Dedifferentiated amniotic fluid mesenchymal stem cell (primary cell): ENCODE results near the gene GDF11.
"Not testable (repeated sequence)": the region's sequence is repeated elsewhere in the genome, so short reads cannot be mapped to it uniquely, and the experiment has no call there.

Experiments
- DNase-seq: peaks from one replicate; pipeline ENCODE4 v3.0.0-alpha.2; 2016; ENCODE audit errors: extremely low spot score

GDF11 gene

DNA sequence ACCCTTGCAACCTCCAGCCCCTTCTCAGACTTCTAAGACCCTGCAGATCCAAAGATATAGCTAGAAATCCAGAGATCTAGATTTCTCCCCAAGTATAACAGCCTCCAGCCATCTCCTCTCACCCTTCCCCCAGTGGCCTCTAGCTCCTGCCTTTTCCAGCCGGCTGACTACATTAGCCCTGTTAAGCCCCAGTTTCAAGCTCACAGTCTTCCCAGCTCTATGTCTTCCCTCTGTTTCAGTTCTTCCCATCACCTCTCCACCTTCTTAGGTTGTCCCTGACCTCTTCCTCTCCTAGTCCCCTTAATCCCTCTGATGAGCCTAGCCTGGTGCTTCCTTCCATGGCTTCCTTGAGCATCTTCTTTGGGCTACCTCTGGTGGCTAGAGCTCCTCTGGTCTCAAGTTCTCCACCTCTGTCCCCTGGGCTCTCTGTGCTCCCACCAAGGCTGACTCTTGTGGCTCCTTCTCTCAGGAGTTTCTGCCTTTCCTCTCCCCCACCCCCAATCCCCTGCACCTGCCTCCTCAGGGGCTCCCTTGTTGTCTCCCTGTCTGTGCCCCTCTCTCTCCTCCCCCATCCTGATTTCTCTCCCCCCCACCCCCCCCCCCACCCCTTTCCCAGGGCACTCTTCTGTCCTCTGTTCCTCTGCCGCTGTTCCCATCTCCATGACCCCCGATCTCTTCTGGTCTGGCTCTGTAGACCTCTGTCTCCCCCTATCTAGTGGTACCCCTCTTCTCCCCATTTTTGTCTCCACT lies 816 bp upstream of the GDF11 start:
- no peak for DNase-seq

DNA sequence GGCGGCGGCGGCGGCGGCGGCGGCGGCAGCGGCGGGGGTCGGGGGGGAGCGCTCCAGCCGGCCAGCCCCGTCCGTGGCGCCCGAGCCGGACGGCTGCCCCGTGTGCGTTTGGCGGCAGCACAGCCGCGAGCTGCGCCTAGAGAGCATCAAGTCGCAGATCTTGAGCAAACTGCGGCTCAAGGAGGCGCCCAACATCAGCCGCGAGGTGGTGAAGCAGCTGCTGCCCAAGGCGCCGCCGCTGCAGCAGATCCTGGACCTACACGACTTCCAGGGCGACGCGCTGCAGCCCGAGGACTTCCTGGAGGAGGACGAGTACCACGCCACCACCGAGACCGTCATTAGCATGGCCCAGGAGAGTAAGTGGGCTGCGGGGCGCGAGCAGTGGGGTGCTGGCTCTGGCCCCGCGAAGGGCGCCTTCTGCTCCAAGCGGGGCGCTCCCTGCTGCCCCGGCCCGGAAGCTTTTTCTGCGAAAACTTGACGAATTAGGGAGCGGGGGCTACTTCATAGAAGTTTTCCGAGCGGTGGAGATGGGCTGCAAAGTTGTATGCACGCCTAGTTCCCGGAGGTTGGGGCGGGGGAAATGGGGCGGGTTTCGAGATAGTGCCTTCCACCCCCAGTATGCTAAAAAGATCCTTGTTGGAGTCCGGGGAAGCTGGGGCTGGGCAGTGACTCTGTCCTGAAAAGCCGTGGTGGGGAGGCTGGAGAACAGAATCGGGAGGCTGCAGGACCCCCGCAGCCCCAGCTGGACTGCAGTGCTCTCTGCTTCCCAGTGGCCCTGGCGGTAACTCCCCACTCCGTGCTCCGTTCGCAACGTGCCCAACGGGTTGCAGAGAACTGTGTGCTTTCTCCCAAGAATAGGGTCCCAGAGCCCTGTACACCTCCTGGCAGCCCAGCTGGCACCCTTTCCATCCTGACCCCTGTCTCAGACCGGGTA lies 751 bp downstream of the GDF11 start:
- DNase-seq = peak; percentile 51

DNA sequence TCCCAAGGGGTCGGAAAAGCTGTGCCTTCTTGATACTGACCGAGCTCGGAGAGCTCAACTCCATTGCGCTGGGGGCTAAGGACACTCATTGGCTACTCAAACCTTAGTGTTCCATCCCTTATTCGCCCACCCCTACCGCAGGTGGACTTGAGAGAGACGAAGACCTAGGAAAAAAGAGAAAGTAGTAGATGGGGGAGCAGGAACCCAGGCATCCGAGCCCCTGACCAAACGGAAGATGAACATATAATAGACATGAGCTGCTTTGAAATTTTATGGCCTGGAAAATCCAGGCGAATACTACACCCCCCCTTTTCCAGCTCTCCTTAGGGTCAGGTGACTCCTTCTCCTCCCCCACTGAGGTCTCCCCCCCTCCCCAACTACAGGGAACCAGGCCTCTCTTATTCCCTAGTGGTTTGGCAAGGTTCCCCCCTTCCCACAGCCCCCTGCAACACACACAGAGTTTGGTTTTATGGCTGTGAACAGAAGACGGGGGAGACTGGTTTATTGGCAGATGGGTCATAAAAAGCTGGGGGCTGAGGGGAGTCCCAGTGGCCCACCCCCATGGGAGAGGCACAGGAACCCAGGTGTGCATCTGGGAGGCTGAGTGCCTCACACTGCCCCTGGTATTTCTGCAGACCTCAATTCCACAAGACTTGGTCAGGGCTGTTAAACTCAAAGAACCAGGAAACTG lies 1.6 kb downstream of the GDF11 start:
- no peak for DNase-seq

DNA sequence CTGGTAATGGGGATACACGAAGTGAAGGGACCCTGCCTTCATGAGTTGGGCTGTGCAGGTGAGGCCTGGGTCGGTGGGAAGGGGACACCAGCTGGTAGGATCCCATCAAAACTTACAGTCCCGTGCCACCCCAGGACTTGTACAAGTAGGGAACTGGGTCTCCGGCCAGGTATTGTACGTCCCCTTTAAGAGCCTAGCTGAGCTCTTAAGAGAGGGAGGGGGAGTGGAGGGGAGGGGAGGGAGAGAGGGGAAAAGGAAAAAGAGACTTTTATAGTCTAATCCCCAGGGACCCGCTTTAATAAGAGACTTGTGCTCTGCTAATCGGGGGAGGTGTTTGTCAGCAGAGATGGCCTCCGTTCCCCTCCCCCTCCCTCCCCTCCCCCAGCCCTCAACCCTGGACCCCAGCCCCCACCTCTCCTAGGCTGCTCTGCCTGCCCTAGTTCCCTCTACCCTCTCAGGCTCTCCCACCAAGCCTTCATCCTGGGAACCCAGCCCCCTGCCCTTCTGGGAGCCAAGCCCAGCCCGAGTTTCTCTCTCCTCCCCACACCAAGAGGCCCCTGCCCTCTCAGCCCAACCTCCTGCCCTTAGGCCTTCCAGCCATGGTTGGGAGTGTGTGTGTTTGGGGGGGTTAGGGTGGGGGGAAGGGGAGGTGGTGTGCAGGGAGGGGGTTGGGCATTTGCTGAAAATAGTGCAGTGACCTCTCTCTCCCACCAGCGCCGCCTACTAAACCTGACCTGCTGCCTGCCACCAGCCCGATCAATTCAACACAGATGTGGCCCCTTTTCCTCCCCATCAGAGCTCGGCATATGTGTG lies 2.6 kb downstream of the GDF11 start:
- DNase-seq = no peak

DNA sequence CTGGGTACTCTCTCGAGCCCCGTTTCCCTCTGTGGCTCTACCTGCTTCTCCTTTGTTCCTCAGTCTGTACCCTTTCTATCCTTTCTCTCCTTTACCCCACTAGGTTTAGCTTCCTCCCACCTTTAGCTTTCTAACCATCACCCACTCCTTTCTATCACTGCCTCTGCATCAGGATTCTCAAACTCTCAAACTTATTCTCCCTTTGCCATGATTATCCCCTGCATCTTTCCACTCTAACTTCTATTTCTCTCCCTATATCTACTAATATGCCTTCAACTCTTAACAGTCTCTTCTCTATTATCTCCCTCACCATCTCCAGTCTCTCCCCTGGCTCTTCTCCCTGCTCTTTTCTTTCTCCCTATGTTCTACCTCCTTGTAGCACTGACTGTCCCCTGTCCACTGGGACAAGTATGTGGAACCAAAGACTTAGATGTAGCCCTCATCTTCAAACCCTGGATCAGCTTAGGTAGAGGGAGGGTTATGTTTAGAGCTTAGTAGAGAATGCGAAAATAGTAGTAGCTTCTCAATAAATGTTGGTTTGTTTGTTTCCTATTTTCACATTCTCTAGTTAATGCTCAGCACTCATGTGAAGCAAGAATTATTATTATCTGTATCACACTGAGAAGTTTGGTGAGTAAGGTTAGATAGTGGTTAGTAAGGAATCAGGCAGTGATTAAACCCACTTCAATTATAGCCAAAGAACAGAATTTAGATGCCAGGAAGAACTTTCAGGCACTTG lies 3.4 kb downstream of the GDF11 start:
- DNase-seq = no peak

DNA sequence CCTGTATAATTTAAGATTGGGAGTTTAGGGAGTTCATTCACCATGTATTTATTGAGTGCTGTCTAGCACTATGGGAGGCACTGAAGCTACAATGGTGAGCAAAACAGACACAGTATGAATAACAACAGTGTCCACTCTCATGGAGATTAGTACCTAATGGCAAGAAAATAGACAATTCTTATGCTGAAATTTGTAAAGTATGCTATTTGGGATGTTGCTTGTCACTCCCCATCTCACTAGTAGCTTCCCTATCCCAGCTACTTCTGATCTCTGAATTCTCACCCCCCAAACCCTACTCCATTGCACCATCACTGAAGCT lies 4.0 kb downstream of the GDF11 start:
- no peak for DNase-seq

DNA sequence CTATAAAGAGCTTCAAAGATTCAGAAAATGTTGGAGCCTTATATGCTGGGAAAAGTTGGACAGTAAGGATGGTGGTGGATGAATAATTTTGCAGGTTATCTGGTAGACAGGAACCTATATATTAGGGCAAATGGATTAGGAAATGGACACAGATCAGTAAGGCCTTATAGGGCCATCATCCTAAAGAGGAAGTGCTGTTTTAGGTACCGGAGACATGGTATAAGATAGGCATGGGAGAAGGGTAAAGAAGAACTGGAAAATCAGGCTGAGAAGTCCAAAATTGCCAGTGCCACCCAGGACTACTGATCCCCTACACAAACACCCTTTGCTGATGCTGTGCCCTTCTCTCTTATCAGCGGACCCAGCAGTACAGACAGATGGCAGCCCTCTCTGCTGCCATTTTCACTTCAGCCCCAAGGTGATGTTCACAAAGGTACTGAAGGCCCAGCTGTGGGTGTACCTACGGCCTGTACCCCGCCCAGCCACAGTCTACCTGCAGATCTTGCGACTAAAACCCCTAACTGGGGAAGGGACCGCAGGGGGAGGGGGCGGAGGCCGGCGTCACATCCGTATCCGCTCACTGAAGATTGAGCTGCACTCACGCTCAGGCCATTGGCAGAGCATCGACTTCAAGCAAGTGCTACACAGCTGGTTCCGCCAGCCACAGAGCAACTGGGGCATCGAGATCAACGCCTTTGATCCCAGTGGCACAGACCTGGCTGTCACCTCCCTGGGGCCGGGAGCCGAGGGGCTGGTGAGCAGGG lies 5.5 kb downstream of the GDF11 start:
- DNase-seq = no peak

DNA sequence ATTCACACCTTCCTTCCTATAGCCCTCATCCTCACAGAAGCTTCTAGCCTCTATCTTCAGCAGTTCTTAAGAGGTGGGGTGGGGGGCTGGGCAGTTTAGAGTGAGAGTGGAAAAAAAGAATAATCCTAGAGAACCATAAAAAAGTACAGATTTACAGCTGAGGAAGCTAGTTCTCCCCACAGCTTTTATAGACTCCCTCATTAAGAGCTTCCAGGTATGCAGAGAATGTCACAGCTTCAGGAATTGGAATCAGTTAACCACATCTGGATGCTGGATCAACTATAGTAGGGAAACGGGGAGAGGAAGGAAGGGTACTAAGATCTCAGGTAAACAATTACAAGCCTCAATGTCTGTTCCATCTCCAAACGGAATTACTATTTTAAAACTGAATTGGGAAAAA lies 12.3 kb downstream of the GDF11 start:
- no peak for DNase-seq

DNA sequence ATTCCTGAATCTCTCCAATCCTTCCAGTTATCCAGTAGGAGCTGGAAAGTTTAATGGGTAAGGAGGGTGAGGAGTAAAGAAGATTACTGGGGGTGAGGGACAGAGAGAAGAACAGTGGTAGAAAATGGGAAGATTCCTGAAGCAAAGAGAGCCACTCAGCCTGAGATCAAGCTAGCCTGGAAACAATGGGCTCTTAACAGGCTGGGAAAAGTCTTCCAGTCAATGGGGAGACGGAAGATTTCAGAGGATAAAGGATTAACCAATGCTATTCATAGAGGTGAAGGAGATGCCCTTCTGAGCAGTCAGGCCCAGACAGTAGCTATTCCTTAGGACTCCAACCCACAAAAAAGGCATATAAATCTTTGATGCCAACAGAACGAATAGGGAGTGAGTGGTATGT lies 14.8 kb downstream of the GDF11 start:
- no peak for DNase-seq

DNA sequence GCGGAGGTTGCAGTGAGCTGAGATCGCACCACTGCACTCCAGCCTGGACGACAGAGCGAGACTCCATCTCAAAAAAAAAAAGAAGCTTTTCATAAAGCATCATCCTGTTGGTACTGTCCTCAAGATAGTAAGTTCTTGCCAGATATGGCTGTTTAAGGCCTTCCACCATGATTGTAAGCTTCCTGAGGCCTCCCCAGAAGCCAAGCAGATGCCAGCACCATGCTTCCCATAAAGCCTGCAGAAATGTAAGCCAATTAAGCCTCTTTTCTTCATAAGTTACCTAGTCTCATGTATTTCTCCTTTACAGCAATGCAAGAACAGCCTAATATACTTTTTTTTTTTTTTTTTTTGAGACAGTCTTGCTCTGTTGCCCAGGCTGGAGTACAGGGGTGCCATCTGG lies 15.7 kb downstream of the GDF11 start:
- not testable (repeated sequence) for DNase-seq

DNA sequence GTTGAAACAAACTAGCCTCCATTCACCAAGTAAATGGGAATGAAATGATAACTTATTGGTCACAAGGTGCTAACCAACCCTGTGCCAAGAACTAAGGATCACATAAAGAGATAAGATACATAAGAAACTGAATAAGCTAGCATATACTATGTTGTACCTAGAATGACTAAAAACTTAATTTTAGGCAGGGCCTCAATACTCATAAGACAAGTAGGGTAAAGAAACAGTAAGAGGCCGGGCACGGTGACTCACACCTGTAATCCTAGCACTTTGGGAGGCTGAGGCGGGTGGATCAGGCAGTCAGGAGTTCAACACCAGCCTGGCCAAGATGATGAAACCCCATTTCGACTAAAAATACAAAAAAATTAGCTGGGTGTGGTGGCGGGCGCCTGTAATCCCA lies 17.7 kb downstream of the GDF11 start:
- DNase-seq = no peak

DNA sequence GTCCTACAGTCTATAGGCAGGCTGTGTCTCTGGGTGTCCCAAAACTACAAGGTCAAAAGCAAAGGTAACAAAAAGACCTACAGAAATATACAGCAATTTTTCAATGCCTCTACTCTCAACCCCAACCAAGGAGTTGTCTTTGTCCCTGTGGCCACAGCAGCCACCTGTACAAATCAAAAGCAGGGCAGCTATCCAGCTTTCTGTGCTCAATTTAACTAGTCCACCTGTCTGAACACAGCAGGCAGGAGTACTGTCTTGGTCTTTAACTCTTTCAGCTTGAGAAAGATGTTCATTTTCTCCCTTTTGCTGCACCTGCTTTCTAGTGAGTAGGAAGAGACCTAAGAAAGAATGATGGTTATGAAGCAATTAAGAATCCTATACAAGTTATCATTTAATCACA lies 19.7 kb downstream of the GDF11 start:
- no peak for DNase-seq

DNA sequence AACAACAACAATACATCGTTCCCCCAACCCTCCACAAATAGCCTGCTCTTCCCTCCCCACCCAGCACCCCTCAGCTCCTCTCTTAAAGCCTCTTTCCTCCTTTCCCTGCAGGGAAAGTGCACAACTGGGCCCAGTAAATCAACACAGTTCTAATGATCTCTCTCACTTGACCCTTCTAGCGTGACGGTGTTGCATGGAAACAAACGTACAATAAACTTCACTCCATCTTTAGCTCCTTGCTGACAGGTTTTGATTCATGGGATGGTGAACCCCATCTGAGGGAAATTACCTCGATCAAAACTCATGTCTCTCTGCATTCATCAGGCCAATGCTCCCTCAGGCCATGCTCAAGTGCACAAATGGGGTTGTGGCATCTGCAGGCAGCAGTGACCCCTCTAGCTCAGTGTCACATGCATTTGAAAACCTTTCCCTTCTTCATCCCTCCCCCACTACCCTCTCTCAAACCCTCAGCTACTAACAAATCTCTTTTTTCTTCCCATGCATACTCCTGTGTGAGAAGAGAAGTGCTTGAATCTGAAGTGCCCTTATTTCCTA lies 22.9 kb downstream of the GDF11 start:
- DNase-seq = no peak

DNA sequence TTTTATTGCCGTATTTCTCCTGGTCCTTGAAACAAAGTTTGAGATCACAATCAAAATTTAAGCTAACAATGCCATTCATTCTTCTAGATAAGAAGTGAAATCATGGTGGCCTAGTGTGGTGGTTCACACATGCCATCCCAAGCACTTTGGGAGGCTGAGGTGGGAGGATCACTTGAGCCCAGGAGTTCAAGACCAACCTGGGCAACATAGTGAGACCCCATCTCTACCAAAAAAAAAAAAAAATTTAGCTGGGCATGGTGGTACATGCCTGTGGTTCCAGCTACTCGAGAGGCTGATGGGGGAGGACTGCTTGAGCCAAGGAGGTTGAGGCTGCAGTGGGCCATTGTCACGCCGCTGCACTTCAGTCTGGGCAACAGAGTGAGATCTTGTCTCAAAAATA lies 24.2 kb downstream of the GDF11 start:
- no peak for DNase-seq

DNA sequence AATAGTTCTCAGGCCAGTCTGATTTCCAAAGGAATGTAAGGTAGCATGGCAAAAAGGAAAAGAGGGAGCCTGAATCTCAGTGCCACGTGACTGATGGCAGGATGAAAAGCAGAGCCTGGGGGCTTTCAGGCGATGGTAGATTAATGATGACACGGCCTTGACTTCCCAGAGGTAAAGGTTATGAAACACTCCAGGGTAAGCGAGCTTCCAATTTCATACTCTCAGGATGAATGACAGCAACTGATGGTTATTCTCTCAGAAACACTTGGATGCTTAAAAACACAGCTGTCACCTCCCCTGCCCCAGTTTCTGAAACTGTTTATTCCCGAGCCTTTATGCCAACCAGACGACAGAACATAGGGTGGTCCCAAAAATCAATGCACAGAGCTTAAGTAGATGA lies 28.8 kb downstream of the GDF11 start:
- DNase-seq = no peak

DNA sequence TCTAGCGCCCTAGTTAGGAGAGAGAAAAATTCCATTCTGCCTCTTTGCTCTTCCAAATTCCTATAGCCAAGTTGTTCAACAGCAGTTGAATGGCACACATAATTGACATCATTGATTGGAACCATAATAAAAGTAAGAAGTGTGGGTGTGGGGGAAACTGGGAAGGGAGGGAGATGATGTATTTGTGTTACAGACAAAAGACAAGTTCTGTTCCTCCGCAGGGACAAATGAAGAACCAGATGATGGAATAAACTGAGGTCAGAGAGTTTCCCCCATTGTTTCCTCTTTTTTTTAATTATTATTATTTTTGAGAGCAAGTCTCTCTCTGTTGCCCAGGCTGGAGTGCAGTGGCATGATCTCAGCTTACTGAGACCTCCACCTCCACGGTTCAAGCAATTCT lies 34.9 kb downstream of the GDF11 start:
- DNase-seq = no peak

DNA sequence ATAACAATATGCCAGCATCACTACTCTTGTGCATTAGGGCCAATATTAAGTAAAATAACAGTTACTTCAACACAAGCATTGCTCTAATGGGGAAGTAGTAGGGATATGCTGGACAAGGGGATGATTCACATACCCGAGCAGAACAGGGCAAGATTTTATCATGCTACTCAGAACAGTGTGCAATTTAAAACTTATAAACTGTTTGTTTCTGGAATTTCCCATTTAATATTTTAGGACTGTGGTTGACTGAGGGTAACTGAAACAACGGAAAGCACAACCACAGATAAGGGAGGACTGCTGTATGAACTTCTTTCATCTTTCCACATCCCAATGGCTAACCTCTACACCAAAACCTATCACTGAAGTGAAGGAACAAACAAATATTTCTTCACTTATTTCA lies 37.8 kb downstream of the GDF11 start:
- no peak for DNase-seq

DNA sequence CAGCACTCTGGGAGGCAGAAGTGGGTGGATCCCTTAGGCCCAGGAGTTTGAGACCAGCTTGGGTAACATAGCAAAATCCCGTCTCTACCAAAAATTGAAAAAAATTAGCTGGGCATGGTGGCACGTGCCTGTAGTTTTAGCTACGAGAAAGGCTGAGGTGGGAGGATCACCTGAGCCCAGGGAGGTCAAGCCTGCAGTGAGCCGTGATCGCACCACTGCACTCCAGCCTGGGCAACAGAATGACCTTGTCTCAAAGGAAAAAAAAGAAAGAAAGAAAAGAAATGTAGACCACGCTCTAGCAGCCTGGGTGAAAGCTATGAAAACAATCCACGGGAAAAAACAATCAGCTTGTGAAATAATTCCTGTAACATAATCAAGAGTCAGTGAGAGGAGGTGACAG lies 45.6 kb downstream of the GDF11 start:
- DNase-seq = no peak

DNA sequence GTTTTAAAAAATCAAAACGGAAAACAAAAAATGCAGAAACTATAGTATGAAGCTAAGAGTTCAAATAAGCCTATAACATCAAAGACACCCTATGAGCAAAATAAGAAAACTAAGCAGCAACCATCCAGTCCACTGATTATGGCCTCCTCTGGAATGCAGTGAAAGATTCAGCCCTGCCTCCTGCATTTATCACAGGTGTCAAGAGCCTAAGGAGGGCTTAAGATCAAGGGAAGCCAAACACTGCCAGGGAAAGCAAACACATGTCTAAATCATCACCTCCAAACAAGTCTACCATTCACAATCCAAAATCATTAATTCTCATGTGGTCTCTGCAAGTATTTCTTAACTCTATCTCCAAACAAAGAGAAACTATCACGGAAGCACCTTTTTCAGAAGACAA lies 46.2 kb downstream of the GDF11 start:
- no peak for DNase-seq

DNA sequence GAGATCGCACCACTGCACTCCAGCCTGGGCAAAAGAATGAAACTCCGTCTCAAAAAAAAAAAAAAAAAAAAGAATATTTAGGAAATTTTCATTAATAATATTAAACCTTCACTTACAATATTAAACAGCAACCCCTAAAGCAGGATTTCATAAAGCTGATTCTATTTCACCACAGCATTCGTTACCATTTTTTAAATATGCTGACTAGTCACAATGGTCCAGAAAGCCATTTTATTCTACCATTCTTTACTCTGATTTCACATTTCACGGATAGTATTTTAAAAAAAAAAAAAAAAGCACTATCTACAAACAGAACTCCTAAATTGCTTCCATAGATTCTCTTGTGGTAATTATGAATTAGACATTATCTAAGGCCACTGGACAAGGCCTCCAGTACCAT lies 47.0 kb downstream of the GDF11 start:
- no peak for DNase-seq
